Fibroblast of pulmonary artery (primary cell): ENCODE results near the gene RNPS1.

Experiments
- DNase-seq: peaks from one replicate; pipeline ENCODE4 v3.0.0-alpha.2; 2010; ENCODE audit warnings: low read depth
- H3K4me3 ChIP-seq: replicated peaks from 2 replicates; pipeline ENCODE4 v1.5.1; 2011; ENCODE audit warnings: low read depth, mild to moderate bottlenecking, control low read depth, low read length, moderate library complexity
- CTCF ChIP-seq: IDR thresholded peaks from 2 replicates; pipeline ENCODE4 v1.5.1; 2011; ENCODE audit warnings: mild to moderate bottlenecking, control low read depth, low read length, inconsistent platforms; ENCODE audit errors: missing control alignments

The RNPS1 gene

GRCh38 chr16:2276368-2277195 is 8.7 kb upstream of the RNPS1 start:
- DNase-seq = no peak
- no peak overlapping the region for H3K4me3 ChIP-seq
- no peak for TF ChIP-seq CTCF

- DNase-seq = no peak
- TF ChIP-seq CTCF = no peak
- H3K4me3 ChIP-seq = no peak overlapping the region
These were observed 7.8 kb upstream of the RNPS1 start for GRCh38 chr16:2275476-2276367.

- H3K4me3 ChIP-seq = no peak overlapping the region
- no peak for DNase-seq
- no peak for TF ChIP-seq CTCF
These were observed 6.0 kb upstream of the RNPS1 start for GRCh38 chr16:2273931-2274330.

- DNase-seq = no peak
- no peak for TF ChIP-seq CTCF
- H3K4me3 ChIP-seq = no peak overlapping the region
These were observed 5.6 kb upstream of the RNPS1 start for GRCh38 chr16:2273484-2273883.

- DNase-seq = no peak
- no peak for TF ChIP-seq CTCF
- H3K4me3 ChIP-seq = no peak overlapping the region
These were observed 4.0 kb upstream of the RNPS1 start for GRCh38 chr16:2271848-2272461.

GRCh38 chr16:2270588-2271470 is 2.9 kb upstream of the RNPS1 start:
- H3K4me3 ChIP-seq = no peak overlapping the region
- no peak for TF ChIP-seq CTCF
- no peak for DNase-seq
